NCI-H2171 (cell line): Measurements from ENCODE around the gene PSMA2.

Experiments used
- DNase-seq: peaks from one replicate; lab custom pipeline; 2025; lab: John Stamatoyannopoulos, UW

The PSMA2 gene

DNA sequence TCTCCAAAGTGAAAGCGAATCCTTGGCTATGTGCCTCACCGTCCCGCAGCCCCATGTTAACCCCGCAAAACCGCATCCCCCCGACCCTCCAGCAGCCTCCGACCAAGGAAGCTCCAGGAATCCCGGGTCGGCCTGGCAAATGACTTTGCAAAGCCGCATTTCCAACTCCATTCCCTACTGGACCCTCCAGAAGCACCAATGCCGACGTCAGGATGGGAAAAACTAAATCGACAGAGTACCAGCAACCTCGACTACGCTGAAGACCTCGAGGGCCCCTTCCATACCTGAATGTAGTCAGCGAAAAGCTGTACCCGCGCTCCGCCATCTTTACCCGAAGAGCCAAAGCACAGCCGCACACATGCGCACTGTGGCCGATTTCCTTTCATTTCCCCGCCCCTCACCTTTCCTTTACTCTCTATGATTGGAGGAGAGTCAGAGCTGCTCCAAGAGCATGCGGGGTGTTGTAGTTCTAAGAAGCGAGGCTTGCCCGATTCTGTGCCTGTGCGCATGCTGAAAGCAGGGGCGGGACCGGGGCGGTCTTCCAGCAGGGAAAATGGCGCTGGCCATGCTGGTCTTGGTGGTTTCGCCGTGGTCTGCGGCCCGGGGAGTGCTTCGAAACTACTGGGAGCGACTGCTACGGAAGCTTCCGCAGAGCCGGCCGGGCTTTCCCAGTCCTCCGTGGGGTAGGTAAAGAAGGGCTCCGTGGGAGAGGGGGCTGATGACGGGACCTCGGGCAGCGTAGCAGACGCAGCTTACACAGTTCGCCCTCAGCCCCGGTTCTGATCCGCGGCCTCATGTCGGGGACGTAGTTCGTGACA is at the start of gene PSMA2, which contains the start of gene MRPL32:
TSS of gene PSMA2 (minus strand) at position 341 of the 818 bp plus-strand sequence. CDS start at position 325, 16 bp downstream.
TSS of gene MRPL32 (plus strand) at position 543 of the 818 bp plus-strand sequence. CDS start at position 554, 11 bp downstream.
- DNase-seq = peak; percentile 95

DNA sequence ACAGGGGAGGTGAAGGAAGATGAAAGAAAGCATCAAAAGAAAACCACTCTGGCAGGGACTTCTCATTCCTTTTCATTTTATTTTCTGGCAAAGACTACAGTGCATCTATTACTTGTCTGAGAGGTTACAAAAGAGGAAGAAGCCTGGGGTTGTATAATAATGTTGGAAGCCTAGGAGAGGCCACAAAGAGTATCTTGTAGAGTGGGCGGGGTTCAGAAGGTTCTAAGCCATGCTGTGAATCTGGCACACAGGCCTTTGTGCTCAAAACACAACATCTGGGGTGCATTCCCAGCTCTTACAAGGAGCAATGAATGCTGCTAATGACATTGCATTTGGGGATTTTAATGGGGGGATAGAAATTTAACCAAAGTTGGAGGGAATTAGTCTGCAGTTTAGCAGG is 49.6 kb upstream of the PSMA2 start:
- DNase-seq = no peak

DNA sequence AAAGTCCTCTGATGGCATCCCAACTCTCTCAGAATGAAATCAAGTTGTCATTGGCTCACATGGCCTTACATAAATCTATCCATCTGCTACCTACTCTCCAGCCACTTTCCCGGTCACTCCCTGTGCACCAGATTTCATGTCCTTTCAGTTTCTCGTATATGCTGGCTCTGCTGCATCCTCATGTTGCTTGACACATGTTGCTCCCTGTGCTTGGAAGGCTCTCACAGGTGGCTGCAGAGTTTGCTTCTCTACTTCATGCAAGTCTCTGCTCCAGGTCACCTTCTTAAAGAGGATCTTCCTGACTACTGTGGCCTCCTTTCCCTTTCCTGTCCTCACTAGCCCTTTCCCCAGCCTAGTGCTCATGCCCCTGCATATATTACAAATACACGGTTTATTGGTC is 48.5 kb upstream of the PSMA2 start:
- no peak for DNase-seq

DNA sequence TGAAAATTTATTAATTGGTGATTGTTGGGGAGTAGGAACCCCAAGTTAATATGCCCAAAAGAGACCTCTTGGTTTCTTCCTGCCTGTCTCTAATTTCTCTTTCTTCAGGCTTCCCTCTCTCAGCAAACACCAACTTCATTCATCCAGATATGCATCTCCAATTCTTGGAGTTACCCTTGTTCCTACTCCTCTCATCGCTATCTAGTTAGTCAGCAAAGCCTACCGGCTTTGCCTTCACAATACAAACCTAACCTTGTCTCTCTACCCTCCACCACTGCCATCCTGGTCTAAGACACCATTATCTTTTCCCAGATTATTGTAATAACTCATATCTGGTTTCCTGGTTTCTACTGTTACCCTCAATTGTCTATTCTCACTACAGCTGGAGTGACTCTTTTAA is 48.1 kb upstream of the PSMA2 start:
- no peak for DNase-seq

DNA sequence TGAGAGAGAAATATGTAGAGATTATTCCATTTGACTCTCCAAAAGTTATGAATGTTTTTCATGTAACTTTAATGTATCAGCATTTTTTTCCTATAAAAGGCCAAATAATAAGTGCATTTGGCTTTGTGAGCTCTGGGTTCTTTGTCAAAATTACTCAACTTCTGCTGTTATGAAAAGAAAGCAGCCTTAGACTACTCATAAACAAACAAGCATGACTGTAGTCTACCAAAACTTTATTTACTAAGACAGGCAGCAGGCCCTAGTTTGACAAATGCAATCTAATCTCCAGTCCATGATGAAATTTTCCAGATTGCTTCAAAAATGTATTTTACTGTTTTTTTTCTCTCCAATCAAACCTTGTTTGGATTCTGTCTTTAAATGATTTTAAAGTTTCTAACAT is 46.5 kb upstream of the PSMA2 start:
- no peak for DNase-seq

DNA sequence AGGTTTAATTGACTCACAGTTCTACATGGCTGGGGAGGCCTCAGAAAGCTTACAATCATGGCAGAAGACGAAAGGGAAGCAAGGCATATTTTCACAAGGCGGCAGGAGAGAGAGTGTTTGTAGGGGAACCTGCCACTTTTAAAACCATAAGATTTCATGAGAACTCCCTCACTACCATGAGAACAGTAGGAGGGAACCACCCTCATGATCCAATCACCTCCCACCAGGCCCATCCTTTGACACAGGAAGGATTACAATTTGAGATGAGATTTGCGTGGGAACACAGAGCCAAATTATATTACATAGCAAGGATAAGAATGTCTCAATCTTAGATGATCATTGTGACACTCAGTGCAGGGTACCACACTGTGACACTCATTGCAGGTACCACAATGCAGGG is 44.4 kb upstream of the PSMA2 start:
- DNase-seq = no peak

DNA sequence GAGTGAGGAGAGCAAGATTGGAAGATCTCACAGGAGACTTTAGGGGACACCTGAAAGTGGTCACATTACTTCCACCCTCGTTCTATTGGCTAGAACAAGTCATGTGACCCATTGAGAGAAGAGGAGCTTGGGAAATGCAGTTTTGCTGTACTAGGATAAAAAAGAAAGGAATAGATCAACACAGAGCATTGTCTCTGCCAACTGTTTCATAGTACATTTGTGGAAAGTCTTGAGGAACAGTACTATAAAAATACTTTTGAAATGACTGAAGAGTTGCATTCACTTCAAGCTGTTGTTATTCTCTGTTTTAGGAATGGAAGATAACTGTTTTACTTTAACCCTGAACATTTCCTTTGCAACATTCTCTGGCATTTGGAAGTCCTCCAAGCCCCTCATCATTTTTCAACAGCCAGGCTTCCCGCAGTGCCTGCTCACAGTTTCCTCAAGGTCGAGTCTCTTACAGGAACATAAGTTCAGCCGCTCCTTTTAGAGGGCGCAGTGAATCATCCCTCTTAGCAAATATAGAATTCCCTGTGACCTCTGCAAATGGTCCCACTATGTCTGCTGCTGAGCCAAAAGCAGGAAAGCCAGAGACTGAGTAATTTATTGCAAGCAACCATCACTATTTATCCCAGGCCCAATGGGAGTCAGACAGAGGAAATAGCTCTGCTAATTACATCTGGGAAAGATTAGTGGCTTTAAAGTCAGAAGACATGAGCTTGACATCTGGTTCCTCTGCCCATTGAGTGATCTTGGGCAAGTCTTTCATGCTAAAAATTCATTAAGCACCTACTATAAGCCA is 40.9 kb upstream of the PSMA2 start:
- DNase-seq = no peak

DNA sequence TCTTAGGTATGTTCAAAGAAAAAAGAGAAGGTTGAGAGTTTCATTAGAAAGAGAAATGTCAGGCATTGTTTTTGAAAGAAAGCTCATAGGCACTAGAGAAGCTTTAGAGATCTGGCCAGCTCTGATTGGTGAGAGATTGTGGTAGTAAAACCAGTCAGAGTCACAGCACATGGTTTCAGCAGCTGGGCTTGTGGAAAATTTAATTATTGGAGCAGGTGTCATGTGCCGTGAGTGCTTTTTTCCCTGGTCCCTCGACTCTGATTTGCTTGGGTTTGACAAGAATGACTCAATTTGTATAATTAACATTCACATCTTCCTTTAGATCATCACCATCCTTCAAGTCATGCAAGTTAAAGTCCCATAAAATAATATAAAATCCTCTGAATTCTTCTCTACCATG is 35.4 kb upstream of the PSMA2 start:
- no peak for DNase-seq

DNA sequence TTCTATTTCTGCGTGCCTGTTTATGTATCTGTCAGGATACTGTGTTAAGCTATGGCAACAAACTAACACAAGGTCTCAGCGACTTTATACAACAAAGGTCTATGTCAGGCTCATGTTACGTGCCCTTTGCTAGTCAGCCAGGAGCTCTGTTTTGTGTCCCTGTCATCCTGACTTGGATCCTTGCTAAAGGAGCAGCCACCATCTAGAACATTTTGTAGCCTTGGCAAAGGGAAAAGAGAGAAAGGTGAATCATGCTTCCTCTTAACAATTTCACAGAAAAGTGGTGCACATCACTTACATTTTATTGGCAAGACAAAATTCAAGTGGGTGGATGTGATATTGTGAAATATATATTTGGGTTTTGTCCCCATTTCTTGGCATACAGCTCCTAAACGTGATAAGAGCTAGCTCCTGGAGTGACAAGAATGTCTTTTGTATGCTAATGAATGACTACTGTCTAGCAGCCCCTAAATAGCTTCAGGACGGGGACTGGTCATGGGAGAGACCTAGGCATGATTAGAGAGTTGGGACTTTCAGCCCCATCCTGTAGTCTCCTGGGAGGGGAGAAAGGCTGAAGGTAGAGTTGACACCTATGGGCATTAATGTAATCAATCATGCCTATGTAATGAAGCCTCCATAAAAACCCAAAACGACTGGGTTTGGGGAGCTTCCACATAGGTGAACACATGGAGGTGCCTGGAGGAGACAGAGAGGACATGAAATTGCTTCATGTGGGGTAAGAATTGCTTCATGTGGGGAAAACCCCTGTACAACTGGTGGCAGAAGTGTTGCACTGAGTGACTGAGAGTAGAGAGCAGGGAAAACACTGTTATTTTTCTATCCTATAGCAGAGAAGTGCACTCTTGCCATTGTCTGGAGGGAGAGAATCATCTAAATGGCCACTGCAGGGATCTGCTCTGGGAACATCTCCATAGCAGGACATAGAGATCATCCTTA is 33.2 kb upstream of the PSMA2 start:
- DNase-seq = no peak

DNA sequence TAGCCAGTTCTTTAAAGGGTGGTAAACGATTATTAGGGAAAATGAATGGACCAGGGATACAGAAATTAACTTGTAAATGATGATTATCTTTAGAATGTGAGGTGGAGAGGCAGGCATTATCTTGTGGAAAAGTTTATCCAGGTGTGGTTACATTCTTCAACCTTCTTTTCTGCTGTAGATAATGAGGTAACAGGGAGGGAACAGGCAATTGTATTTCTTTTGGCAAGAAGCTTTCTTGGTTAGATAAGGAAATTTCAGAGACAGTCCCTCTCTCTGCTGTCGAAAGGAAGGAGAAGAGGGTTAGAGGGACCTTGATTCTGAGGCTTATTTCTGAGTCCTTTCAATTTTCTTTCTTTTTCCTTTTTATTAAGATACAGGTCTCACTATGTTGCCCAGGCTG is 32.3 kb upstream of the PSMA2 start:
- no peak for DNase-seq

DNA sequence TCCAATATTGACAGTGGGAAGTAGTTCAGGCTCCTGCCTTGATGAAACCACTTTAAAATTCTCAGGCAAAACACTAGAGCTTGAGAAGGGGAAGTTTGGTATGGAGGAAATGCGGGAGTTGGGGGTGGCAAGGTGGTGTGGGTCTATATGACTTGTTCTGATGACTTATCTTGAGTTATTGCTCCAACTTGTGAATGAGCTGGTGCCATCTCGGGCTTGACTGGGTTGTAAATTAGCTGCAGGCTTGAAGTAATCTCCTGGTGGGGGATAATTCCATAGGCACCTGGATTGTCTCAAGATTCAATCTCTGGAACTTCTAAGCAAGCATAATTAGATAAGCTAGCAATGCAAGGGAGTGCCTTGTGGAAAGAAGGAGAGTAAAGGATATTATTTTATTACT is 29.2 kb upstream of the PSMA2 start:
- no peak for DNase-seq

DNA sequence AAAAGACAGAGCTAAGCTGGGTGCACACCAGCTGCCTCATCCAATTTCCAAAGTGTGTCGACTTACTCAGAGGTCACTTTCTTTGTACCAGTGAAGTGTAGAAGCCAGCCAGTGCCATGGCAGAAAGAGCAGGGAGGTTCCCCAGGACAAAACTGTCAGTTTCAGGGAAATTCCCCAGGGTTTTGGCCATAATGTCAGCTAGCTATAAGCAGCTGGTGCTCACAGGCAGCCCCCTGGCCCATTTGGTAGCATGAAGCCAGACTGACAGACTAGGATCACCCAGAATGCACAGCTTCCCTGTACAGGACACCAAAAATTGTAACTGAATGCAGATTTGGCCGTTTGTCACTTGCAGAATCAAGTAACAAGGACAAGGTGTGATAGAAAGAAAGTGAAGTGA is 28.8 kb upstream of the PSMA2 start:
- no peak for DNase-seq

DNA sequence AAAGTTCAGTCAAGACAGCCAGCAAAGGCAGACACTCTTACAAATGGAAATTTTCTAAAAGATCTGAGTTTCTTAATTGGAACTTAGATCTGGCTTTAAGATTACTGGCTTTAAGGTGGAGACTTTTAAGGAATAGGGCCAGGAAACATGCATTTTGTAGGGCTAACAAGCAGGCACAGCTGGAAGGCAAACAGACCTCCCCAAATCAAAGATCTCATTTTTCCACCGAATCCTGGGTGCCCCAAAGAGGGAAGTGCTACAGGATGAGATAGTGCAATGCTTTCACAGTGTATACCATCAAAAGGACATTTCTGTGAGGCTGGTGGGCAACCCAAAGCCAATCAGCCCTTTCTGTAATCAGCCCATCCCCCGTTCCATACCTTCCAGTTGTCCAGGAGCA is 27.6 kb upstream of the PSMA2 start:
- DNase-seq = no peak

DNA sequence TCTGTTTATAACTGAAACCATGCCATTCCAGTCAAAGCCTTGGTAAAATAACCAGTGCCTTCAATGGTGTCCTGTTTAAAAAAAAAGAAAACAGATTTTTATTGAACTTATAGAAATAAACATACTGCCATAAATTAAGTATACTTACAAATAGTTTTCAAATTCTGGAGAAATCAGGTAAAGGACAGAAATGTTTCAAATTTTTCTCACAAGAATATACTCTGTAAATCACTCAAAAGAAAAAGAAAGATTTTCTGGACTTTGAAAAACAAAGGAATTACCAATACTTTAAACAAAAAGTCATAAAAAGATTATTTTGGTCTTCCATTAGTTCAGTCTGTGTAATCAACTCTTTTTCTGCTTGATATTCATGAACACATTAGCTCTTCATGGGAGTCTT is 24.1 kb upstream of the PSMA2 start:
- DNase-seq = no peak

DNA sequence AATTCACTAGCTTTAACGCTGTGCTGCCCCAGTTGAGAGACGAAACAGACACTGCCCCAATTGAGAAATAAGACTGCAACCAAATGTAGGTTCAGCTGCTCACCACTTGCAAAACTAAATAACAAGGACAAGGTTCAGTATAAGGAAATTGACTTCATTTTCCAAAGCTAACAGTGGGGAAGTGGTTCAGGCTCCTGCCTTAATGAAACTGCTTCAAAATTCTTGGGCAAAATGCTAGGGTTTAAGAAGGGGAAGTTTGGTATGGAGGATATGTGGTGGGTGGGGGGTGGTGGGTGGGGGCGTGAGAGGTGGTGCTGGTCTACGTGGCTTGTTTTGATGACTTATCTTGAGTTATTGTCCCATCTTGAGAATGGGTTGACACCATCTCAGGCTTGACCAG is 22.0 kb upstream of the PSMA2 start:
- no peak for DNase-seq

DNA sequence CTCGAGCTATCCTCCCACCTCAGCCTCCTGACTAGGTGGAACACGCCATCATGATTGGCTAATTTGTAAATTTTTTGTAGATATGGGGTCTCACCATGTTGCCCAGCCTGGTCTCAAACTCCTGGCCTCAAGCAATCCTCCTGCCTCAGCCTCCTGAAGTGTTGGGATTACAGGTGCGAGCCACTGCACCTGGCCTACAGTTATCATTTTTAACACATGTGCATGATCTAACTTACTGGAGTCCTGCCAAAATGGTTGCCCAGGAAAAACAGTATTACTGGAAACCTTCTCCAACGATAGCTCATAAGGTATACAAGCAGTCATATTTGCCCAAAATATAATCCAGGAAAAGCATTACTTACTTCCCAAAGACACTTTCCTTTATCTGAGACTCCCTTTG is 20.4 kb upstream of the PSMA2 start:
- no peak for DNase-seq

DNA sequence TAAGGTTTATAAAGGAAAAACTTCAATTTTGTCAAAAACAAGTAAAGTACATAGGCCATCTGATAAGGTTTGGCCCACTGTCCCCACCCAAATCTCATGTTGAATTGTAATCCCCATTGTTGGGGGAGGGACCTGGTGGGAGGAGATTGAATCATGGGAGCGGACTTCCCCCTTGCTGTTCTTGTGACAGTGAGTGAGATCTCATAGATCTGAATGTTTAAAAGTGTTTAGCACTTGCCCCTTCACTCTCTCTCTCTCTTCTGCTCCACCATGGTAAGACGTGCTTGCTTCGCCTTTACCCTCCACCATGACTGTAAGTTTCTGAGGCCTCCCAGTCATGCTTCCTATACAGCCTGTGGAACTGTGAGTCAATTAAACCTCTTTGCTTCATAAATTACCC is 18.4 kb upstream of the PSMA2 start:
- DNase-seq = no peak

DNA sequence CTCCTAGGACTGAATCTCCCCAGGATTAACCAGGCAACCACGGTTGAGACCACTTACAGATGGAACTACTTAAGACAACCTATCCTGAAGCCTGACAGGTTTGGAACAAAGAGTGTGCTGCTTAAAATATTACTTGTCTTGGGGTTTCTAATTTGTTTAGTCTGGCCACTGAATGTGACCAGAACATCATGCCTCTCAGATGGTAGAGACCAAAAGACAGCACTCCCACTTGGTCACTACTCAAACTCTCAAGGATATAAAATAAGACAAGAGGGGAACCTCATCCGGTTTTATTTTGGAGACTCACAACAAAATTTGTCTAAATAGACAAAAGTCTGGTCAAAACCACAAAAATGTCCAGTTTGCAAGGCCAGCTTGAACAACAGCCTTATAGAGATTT is 15.5 kb upstream of the PSMA2 start:
- no peak for DNase-seq

DNA sequence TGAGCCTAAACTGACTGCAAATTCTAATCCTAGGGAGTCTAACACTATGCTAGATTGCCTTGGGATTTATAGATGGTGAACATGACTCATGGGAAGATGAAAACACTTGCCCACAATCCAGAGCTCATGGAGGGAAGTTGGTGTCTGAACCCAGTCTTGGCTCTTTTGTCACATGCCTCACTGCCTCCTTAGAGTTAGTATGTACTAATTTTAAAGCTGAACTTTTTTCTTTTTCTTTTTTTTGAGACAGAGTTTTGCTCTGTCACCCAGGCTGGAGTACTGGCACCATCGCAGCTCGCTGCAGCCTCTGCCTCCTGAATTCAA is 14.6 kb upstream of the PSMA2 start:
- DNase-seq = no peak

DNA sequence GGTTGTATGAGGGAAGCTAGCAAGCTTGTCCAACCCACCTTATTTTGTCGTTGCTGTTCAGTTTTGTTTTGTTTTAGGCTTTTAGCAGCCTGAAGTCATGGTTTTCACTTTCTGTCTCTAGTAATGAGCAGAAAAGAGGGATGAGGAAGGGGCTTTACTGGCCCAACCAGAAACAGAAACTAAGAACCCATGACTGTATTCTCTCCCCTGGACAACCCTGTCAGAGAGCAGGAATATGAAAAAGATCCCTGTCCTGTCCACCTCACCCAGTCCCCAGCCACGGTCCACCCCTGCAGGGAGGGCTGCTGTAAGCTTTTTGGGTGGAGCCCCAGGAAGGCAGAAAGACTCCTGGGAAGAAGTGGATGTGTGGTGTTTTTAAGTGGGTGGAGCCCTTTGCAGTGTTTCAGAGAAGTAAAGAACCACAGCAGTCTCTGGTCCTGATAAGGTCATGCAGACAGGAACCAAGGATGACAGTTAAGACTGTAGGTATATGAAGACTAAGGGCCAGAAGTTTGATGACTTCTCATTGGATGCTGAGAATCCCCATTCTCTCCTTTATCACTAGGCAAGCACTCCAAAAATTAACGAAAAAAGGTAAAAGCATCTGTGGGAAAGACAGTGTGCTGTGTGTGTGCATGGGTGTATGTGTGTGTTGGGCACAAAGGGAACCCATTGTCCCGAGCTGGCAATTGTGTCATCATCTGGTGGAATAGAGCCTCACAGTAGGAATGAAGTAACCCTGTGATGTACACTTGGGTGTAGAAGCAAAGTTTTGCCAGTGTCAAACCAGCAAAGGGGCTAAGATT is 14.1 kb upstream of the PSMA2 start:
- DNase-seq = no peak
